22Rv1 (cell line): ENCODE results near the gene FIS1.

ENCODE experiments used
- CTCF ChIP-seq: fragments of 450-650 bp; IDR thresholded peaks from 2 replicates; pipeline ENCODE4 v1.5.1; 2017; ENCODE audit warnings: mild to moderate bottlenecking
- ZFX ChIP-seq: fragments of 450-650 bp; IDR thresholded peaks from 2 replicates; pipeline ENCODE4 v1.6.1; 2017; ENCODE audit warnings: antibody characterized with exemption, borderline replicate concordance

GRCh38 chr7:101243646-101244374 lies 1.1 kb downstream of the FIS1 start:
- peak; percentile 99; the same call in 1 of the 2 replicates for TF ChIP-seq CTCF
- TF ChIP-seq ZFX, result no peak
